Activated effector memory CD4-positive, alpha-beta T cell treated with Interleukin-2 at 50 U/mL for 16 hours (primary cell): ENCODE results near the gene AKAP9.
"Not testable (repeated sequence)": the region's sequence is repeated elsewhere in the genome, so short reads cannot be mapped to it uniquely, and the experiment has no call there.

Experiments
- DNase-seq: peaks from one replicate; pipeline ENCODE4 v3.0.0-alpha.2; 2020

AKAP9 gene

GRCh38 chr7:92137557-92137956 is 196.9 kb downstream of the AKAP9 start:
- no peak for DNase-seq

DNA sequence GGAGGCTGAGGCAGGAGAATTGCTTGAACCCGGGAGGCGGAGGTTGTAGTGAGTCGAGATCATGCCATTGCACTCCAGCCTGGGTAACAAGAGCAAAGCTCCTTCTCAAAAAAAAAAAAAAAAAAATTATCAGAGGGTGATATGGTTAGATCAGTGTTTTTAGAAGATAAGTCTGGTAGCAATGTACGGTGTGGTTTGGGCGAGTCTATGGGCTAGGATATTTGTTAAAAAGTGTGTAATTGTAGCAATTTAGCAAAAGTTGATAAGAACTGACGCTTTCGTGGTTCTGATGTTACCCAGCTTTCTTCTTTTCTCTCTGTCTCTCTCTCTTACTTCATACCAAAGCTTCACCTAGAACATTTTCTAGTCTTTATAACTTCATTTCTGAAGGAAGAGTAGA is 200.5 kb downstream of the AKAP9 start:
- no peak for DNase-seq

GRCh38 chr7:92142791-92143190 is 202.1 kb downstream of the AKAP9 start:
- DNase-seq: not testable (repeated sequence)

- not testable (repeated sequence) for DNase-seq
Measured at GRCh38 chr7:92143192-92143880, 202.7 kb downstream of the AKAP9 start.

GRCh38 chr7:92149736-92150239 is 209.1 kb downstream of the AKAP9 start:
- no peak for DNase-seq

DNA sequence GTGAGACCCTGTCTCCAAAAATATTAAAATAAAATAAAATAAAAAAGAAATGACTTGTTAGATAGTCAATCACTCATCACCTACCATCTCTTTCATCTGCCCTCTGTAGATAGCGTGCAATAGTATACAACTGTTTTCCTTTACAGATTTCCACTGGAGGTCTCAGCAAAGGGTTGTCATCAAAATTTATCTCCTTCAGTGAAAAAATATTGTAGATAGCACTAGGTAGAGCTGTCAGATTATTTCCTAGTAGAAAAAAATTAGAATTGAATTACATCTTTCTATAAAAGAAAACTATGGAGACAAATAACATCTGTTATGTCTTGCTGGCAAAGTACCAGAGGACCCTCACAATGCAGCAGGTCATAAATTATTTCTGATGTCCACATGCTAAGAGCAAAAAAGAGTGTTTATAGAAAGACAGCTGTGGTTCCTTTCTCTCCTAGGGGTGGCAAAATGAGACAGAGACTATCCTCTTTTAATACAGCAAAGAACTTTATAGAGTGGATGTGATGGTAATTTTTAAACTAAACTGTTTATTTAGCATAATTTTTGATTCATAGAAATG is 209.9 kb downstream of the AKAP9 start:
- DNase-seq: no peak

DNA sequence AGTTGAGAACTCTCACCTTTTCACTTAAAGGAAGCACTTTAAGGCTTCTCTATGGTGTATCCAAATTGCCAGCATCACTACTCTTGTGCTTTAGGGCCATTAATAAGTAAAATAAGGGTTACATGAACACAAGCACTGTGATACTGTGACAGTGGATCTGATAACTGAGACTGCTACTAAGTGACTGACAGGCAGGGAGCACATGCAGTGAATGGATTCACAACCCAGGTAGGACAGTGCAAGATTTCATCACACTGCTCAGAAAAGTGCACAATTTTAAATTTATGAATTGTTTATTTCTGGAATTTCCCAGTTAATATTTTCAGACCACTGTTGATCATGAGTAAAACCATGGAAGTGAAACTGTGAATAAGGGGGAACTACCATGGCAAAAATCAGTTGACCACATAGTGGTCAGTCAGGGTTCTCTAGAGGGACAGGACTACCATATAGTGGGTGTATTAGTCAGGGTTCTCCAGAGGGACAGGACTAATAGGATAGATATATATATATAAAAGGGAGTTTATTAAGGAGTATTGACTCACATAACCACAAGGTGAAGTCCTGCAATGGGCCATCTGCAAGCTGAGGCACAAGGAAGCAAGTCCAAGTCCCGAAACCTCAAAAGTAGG is 214.6 kb downstream of the AKAP9 start:
- DNase-seq: no peak

DNA sequence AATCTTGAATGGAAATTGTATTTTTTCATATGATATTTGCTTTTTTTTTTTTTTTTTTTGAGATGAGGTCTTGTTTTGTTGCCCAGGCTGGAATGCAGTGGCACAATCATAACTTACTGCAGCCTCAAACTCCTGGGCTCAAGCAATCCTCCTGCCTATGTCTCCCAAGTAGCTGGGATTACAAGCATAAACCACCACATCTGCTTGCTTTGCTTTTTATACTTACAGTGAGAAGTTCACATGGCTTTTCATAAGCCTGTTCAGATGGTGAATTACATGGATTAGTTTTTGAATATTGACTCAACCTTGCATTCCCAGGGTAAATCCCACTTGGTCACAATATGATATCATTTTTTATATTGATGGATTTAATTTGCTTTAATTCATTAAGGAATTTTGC is 216.3 kb downstream of the AKAP9 start:
- DNase-seq: no peak

DNA sequence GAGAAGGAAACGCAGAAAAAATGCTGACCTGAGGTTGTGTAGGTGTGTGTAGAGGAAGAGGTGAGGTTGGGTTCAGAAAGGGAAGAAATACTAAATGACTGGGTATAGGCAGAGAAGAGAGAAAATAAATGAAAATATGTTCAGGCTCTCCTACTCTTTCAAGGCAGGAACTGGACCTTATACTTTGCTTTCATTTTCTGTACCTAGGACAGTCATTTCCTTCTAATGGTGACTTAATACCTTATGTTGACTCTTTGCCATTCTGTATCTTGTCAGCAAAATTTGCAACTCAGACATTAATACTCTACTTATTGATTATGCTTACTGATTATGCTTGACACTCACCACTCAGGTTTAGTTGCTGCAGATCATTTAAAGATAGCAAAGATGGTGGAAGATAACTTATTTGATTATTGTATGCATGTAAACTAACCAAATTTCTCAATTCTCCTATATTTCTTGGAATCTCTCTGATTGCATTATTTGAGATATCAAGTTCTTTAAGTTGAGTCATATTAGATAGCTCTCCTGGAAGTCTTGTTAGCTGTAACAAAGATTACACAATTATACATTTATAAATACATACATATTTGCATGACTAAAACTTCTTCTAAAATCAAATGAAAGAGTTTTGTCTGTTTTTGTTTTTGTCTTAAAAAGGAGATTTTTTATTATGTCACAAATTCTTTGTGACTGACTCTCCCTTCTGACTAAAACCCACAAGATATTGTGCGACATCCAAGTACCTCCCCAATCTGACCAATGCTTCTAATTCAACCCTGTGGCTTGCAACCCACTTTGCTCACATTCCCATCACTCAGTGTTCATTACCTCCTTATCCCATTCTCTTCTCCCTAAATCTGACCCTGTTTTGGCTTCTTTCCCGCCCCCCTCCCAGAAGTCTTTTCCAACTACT is 218.3 kb downstream of the AKAP9 start:
- no peak for DNase-seq
